ENCODE data around the gene LPP.
"Not testable (repeated sequence)": the region's sequence is repeated elsewhere in the genome, so short reads cannot be mapped to it uniquely, and the experiment has no call there.

The LPP gene

GRCh38 chr3:188635258-188636042 is 481.5 kb downstream of the LPP start:
- no peak for DNase-seq (ENCODE audit: low spot score)
- no peak overlapping the region for H3K27ac ChIP-seq (ENCODE audit: poor library complexity, severe bottlenecking)
- no peak for TF ChIP-seq CTCF (IDR thresholded peaks at IDR 0.05; ENCODE audit: poor library complexity, severe bottlenecking)
- no peaks in the 10 kb centered on the region for H3K9me3 ChIP-seq (ENCODE audit: severe bottlenecking)
- H3K36me3 ChIP-seq (ENCODE audit: low read depth), result peaks cover 5% of the 10 kb centered on the region; the same call in 1 of the 2 replicates
- no peak overlapping the region for H3K4me3 ChIP-seq (ENCODE audit: severe bottlenecking)
- H3K4me1 ChIP-seq (ENCODE audit: insufficient read depth, poor library complexity, severe bottlenecking), result peaks cover 14% of the 10 kb centered on the region
- no peaks in the 10 kb centered on the region for H3K27me3 ChIP-seq (ENCODE audit: insufficient read depth, poor library complexity, severe bottlenecking)
- ATAC-seq (ENCODE audit: low read depth), result no peak

GRCh38 chr3:188636292-188636691 is 482.3 kb downstream of the LPP start:
- not testable (repeated sequence) for H3K4me1 ChIP-seq (ENCODE audit: insufficient read depth, poor library complexity, severe bottlenecking); DNase-seq (ENCODE audit: low spot score); ATAC-seq (ENCODE audit: low read depth); H3K27me3 ChIP-seq (ENCODE audit: insufficient read depth, poor library complexity, severe bottlenecking); H3K9me3 ChIP-seq (ENCODE audit: severe bottlenecking); H3K4me3 ChIP-seq (ENCODE audit: severe bottlenecking); H3K27ac ChIP-seq (ENCODE audit: poor library complexity, severe bottlenecking); H3K36me3 ChIP-seq (ENCODE audit: low read depth)

GRCh38 chr3:188641076-188641475 is 487.1 kb downstream of the LPP start:
- no peaks in the 10 kb centered on the region for H3K27me3 ChIP-seq (ENCODE audit: insufficient read depth, poor library complexity, severe bottlenecking)
- H3K4me3 ChIP-seq (ENCODE audit: severe bottlenecking), result no peak overlapping the region
- ATAC-seq (ENCODE audit: low read depth) (no peak), DNase-seq (ENCODE audit: low spot score) (no peak)
- H3K36me3 ChIP-seq (ENCODE audit: low read depth), result no peaks in the 10 kb centered on the region
- TF ChIP-seq CTCF (IDR thresholded peaks at IDR 0.05; ENCODE audit: poor library complexity, severe bottlenecking), result no peak
- no peaks in the 10 kb centered on the region for H3K9me3 ChIP-seq (ENCODE audit: severe bottlenecking)
- H3K4me1 ChIP-seq (ENCODE audit: insufficient read depth, poor library complexity, severe bottlenecking), result no peaks in the 10 kb centered on the region
- H3K27ac ChIP-seq (ENCODE audit: poor library complexity, severe bottlenecking), result no peak overlapping the region

GRCh38 chr3:188643736-188644135 is 489.8 kb downstream of the LPP start:
- H3K27me3 ChIP-seq (ENCODE audit: insufficient read depth, poor library complexity, severe bottlenecking), result no peaks in the 10 kb centered on the region
- TF ChIP-seq CTCF (IDR thresholded peaks at IDR 0.05; ENCODE audit: poor library complexity, severe bottlenecking), result no peak
- H3K27ac ChIP-seq (ENCODE audit: poor library complexity, severe bottlenecking), result no peak overlapping the region
- H3K9me3 ChIP-seq (ENCODE audit: severe bottlenecking), result no peaks in the 10 kb centered on the region
- no peaks in the 10 kb centered on the region for H3K36me3 ChIP-seq (ENCODE audit: low read depth)
- H3K4me3 ChIP-seq (ENCODE audit: severe bottlenecking), result no peak overlapping the region
- ATAC-seq (ENCODE audit: low read depth), result no peak
- no peaks in the 10 kb centered on the region for H3K4me1 ChIP-seq (ENCODE audit: insufficient read depth, poor library complexity, severe bottlenecking)
- DNase-seq (ENCODE audit: low spot score), result no peak

- no peaks in the 10 kb centered on the region for H3K9me3 ChIP-seq (ENCODE audit: severe bottlenecking)
- H3K27me3 ChIP-seq (ENCODE audit: insufficient read depth, poor library complexity, severe bottlenecking), result no peaks in the 10 kb centered on the region
- no peaks in the 10 kb centered on the region for H3K4me1 ChIP-seq (ENCODE audit: insufficient read depth, poor library complexity, severe bottlenecking)
- DNase-seq (ENCODE audit: low spot score) (no peak), ATAC-seq (ENCODE audit: low read depth) (no peak)
- H3K36me3 ChIP-seq (ENCODE audit: low read depth), result no peaks in the 10 kb centered on the region
- TF ChIP-seq CTCF (IDR thresholded peaks at IDR 0.05; ENCODE audit: poor library complexity, severe bottlenecking), result no peak
- no peak overlapping the region for H3K27ac ChIP-seq (ENCODE audit: poor library complexity, severe bottlenecking)
- no peak overlapping the region for H3K4me3 ChIP-seq (ENCODE audit: severe bottlenecking)
These were observed 492.6 kb downstream of the LPP start for GRCh38 chr3:188646592-188646991.
